WTC11 (cell line): ENCODE results near the gene SPO11. TPM values are rescaled to one million over a fixed set of nuclear protein-coding genes. Genes with fewer than 3 reads are reported as not detected.

Experiments used
- ATAC-seq: fragments of 200-7000 bp; cut with Tn5 transposase; 2 replicates; pipeline ENCODE4 v1.10.0; 2021; ENCODE audit warnings: mild to moderate bottlenecking, moderate library complexity
- CTCF ChIA-PET: fragments of 300-600 bp; sonication (Branson Sonifier 250); formaldehyde crosslinking; loops from one replicate; lab custom pipeline; 2021; ENCODE audit warnings: antibody characterized with exemption; lab: Charles Lee
- POLR2A ChIA-PET: fragments of 350-600 bp; sonication (Branson Sonifier 250); formaldehyde crosslinking; loops from one replicate; lab custom pipeline; 2021; ENCODE audit warnings: antibody characterized with exemption; lab: Charles Lee
- DNase-seq: peaks from one replicate; pipeline ENCODE4 v3.0.0; 2021; ENCODE audit warnings: low spot score
- H3K27ac Mint-ChIP-seq: 2 replicates; pipeline ENCODE4 v1.8.0; 2021; ENCODE audit warnings: mixed read lengths
- H3K27me3 Mint-ChIP-seq: 2 replicates; pipeline ENCODE4 v1.8.0; 2021; ENCODE audit warnings: low read depth, mild to moderate bottlenecking, moderate library complexity, mixed read lengths
- H3K36me3 Mint-ChIP-seq: 2 replicates; pipeline ENCODE4 v1.8.0; 2021; ENCODE audit warnings: mixed read lengths
- H3K4me1 Mint-ChIP-seq: 2 replicates; pipeline ENCODE4 v1.8.0; 2022; ENCODE audit warnings: mixed read lengths
- H3K4me3 Mint-ChIP-seq: 2 replicates; pipeline ENCODE4 v1.8.0; 2021; ENCODE audit warnings: mild to moderate bottlenecking, moderate library complexity, mixed read lengths
- H3K9me3 Mint-ChIP-seq: 2 replicates; pipeline ENCODE4 v1.8.0; 2021; ENCODE audit warnings: mixed read lengths
- CTCF ChIP-seq: fragments of 200-600 bp; IDR thresholded peaks from 2 replicates; pipeline ENCODE4 v1.8.0; 2022; ENCODE audit warnings: antibody characterized with exemption
- FOXK1 ChIP-seq: sonication (generic); formaldehyde crosslinking; IDR thresholded peaks from 2 replicates; pipeline ENCODE4 v1.8.0; 2022; ENCODE audit warnings: mild to moderate bottlenecking, moderate library complexity, missing genetic modification reagents
- GRHL2 ChIP-seq: fragments of 250-450 bp; sonication (Bioruptor Pico); IDR thresholded peaks from 2 replicates; pipeline ENCODE4 v1.8.0; 2022; ENCODE audit warnings: mild to moderate bottlenecking, moderate library complexity; ENCODE audit not compliant: insufficient replicate concordance, severe bottlenecking
- HMGXB4 ChIP-seq: sonication (generic); formaldehyde crosslinking; IDR thresholded peaks from 2 replicates; pipeline ENCODE4 v1.8.1; 2023; ENCODE audit warnings: mild to moderate bottlenecking, moderate library complexity, missing genetic modification reagents
- NFATC4 ChIP-seq: fragments of 250-450 bp; sonication (Bioruptor Pico); IDR thresholded peaks from 2 replicates; pipeline ENCODE4 v1.9.0; 2021; ENCODE audit warnings: mild to moderate bottlenecking
- NR2C2 ChIP-seq: sonication (generic); formaldehyde crosslinking; IDR thresholded peaks from 2 replicates; pipeline ENCODE4 v1.8.0; 2022; ENCODE audit warnings: mild to moderate bottlenecking, missing genetic modification reagents
- SMAD4 ChIP-seq: sonication (generic); formaldehyde crosslinking; IDR thresholded peaks from 2 replicates; pipeline ENCODE4 v1.8.0; 2022; ENCODE audit warnings: mild to moderate bottlenecking, missing genetic modification reagents
- SOX15 ChIP-seq: fragments of 250-450 bp; sonication (Bioruptor Pico); IDR thresholded peaks from 2 replicates; pipeline ENCODE4 v1.9.0; 2021; ENCODE audit warnings: mild to moderate bottlenecking
- microRNA-seq: library from miRNA; unstranded; fragments of <30 nt; microRNA quantifications from one replicate; pipeline ENCODE4 v1.2.0, GENCODE V29; 2022; ENCODE audit warnings: borderline number of aligned reads
- total RNA-seq: library from RNA; stranded (reverse); gene quantifications from 3 replicates; pipeline ENCODE4 v1.2.3, GENCODE V29; 2021

The SPO11 gene
- total RNA-seq, 1 experiment from 2014 or later: not detected

GRCh38 chr20:57390604-57391438 lies 61.2 kb downstream of the SPO11 start, which contains the start of gene RBM38 (continued):
- no peak for TF ChIP-seq HMGXB4 (CRISPR knock-in tag)
- TF ChIP-seq, all 79 proteins: peak for 4

- ATAC-seq (no peak), DNase-seq (no peak)
- Mint-ChIP-seq H3K4me1 (peaks cover 38% of the 10 kb centered on the region), H3K36me3 (peaks cover 24% of the 10 kb centered on the region), H3K27me3 (no peaks in the 10 kb centered on the region), H3K27ac (peak overlapping the region; percentile 82; the same call in 1 of the 2 replicates), H3K4me3 (peak overlapping the region; percentile 84), H3K9me3 (no peaks in the 10 kb centered on the region)
- ChIA-PET CTCF (interaction anchor here (1.4 to 3.6 kb wide), 6 partner anchors 10 to 107 kb away, joined by 3 to 16 read pairs (median 6); no protein-coding TSS in a partner anchor), POLR2A (interaction anchor here (0.6 to 1.6 kb wide), 2 partner anchors 43 to 536 kb away, joined by 3 to 4 read pairs; no protein-coding TSS in a partner anchor)
- TF ChIP-seq NR2C2 (CRISPR knock-in tag): no peak
These were observed 62.1 kb downstream of the SPO11 start for GRCh38 chr20:57391439-57392301.

GRCh38 chr20:57392512-57393271 lies 63.1 kb downstream of the SPO11 start:
- POLR2A ChIA-PET: interaction anchor here (0.6 kb wide), 1 partner anchor 11 kb away, joined by 3 read pairs; no protein-coding TSS in a partner anchor
- TF ChIP-seq CTCF (no peak), NFATC4 (CRISPR knock-in tag) (no peak), FOXK1 (no peak), SOX15 (no peak), SMAD4 (CRISPR knock-in tag) (no peak), GRHL2 (CRISPR knock-in tag) (no peak)
- H3K27ac Mint-ChIP-seq: peak overlapping the region; percentile 91

More at GRCh38 chr20:57392512-57393271, 63.1 kb downstream of the SPO11 start:
- Mint-ChIP-seq H3K4me3 (peak overlapping the region; percentile 84), H3K27me3 (no peaks in the 10 kb centered on the region), H3K4me1 (peaks cover 38% of the 10 kb centered on the region), H3K36me3 (peaks cover 32% of the 10 kb centered on the region), H3K9me3 (no peaks in the 10 kb centered on the region)
- CTCF ChIA-PET: interaction anchor here (1.4 to 1.8 kb wide), 2 partner anchors 77 to 91 kb away, joined by 3 to 7 read pairs; no protein-coding TSS in a partner anchor
- ATAC-seq: no peak
- DNase-seq: no peak

Small RNA genes lying within 50 kb of the gene (microRNA-seq; reads per million reads assigned to microRNA genes)
- gene MIR4325: not detected

Other genes starting within 250 kb of the SPO11 start
- gene BMP7, start 63.2 kb upstream of the SPO11 start, total RNA-seq: 39.1 to 40.7 TPM (median 40.0 TPM) in 3 replicates
- 31.3 to 33.4 TPM (median 31.4 TPM) in 3 replicates for gene RAE1, start 21.5 kb downstream of the SPO11 start, total RNA-seq
- gene RBM38, start 61.6 kb downstream of the SPO11 start, total RNA-seq: 60.5 to 69.0 TPM (median 61.1 TPM) in 3 replicates
- gene CTCFL, start 195.3 kb downstream of the SPO11 start, total RNA-seq: 0.70 to 2.6 TPM (median 2.4 TPM) in 3 replicates
- gene PCK1, start 231.3 kb downstream of the SPO11 start, total RNA-seq: 0.17 to 0.30 TPM (median 0.21 TPM) in 3 replicates